Fibroblast of lung (primary cell): ENCODE results near the gene SEC14L2. TPM values are rescaled to one million over a fixed set of nuclear protein-coding genes. Genes with fewer than 3 reads are reported as not detected.

Experiments
- DNase-seq, 2 donors: peaks; one replicate each; pipeline versions ENCODE4 v3.0.0 to v3.0.0-alpha.2; 2010; ENCODE audit warnings: low read depth in 2 of 2
- H2AFZ ChIP-seq: 2 replicates; pipeline ENCODE4 v1.5.1; 2012; ENCODE audit warnings: low read length, control low read depth, inconsistent platforms
- H3K27ac ChIP-seq: 2 replicates; pipeline ENCODE4 v1.5.1; 2011; ENCODE audit warnings: low read length, control low read depth; ENCODE audit not compliant: insufficient read depth
- H3K27me3 ChIP-seq: 2 replicates; pipeline ENCODE4 v1.5.1; 2011; ENCODE audit warnings: mild to moderate bottlenecking, low read length; ENCODE audit not compliant: control insufficient read depth, insufficient read depth
- H3K36me3 ChIP-seq: 2 replicates; pipeline ENCODE4 v1.5.1; 2011; ENCODE audit warnings: low read length; ENCODE audit not compliant: control insufficient read depth, insufficient read depth
- H3K4me1 ChIP-seq: 2 replicates; pipeline ENCODE4 v1.5.1; 2011; ENCODE audit warnings: low read length; ENCODE audit not compliant: control insufficient read depth, insufficient read depth; ENCODE audit errors: extremely low read depth
- H3K4me2 ChIP-seq: 2 replicates; pipeline ENCODE4 v1.5.1; 2011; ENCODE audit warnings: low read length, control low read depth; ENCODE audit not compliant: insufficient read depth; ENCODE audit errors: extremely low read depth
- H3K4me3 ChIP-seq, 4 experiments: fragments of 200-600 bp in 1 of 4; sonication (generic) in 1 of 4; replicated peaks in 1 of 4; 2 replicates each; pipeline ENCODE4 v1.5.1; 2011 to 2016; ENCODE audit warnings: low read length in 4 of 4, low read depth in 3 of 4, mild to moderate bottlenecking in 3 of 4, control low read depth in 2 of 4, inconsistent platforms in 1 of 4, mixed read lengths in 1 of 4; ENCODE audit not compliant: insufficient read depth in 1 of 4; ENCODE audit errors: control extremely low read depth in 1 of 4
- H3K79me2 ChIP-seq: 2 replicates; pipeline ENCODE4 v1.5.1; 2012; ENCODE audit warnings: mild to moderate bottlenecking, low read length, inconsistent platforms; ENCODE audit not compliant: control insufficient read depth, insufficient read depth
- H3K9ac ChIP-seq: 2 replicates; pipeline ENCODE4 v1.5.1; 2011; ENCODE audit warnings: mild to moderate bottlenecking, low read length, control low read depth; ENCODE audit not compliant: insufficient read depth
- H3K9me3 ChIP-seq: 2 replicates; pipeline ENCODE4 v1.5.1; 2012; ENCODE audit warnings: low read depth, low read length; ENCODE audit not compliant: control insufficient read depth, insufficient read depth
- H4K20me1 ChIP-seq: 2 replicates; pipeline ENCODE4 v1.5.1; 2011; ENCODE audit warnings: low read length; ENCODE audit not compliant: control insufficient read depth, insufficient read depth; ENCODE audit errors: extremely low read depth
- EZH2 ChIP-seq: IDR thresholded peaks from 2 replicates; pipeline ENCODE4 v1.5.1; 2012; ENCODE audit warnings: low read length, control low read depth, mild to moderate bottlenecking; ENCODE audit errors: missing control alignments
- polyA plus RNA-seq, 2 donors: library from polyadenylated mRNA; depleted of rRNA in 1 of 2; stranded (reverse) in 1 of 2; unstranded in 1 of 2; fragments of >200 nt; gene quantifications; 2 replicates each; pipeline ENCODE4 v1.2.1, GENCODE V29; 2011 to 2012; ENCODE audit warnings: missing spikeins in 1 of 2
- total RNA-seq: library from RNA; depleted of rRNA; stranded (reverse); fragments of >200 nt; gene quantifications from 2 replicates; pipeline ENCODE4 v1.2.1, GENCODE V29; 2014
- TF ChIP-seq, protein P1 (sequence below), 2 donors: IDR thresholded peaks in 1 of 2; conservative IDR thresholded peaks in 1 of 2; 1 replicate in 1 of 2; 2 replicates in 1 of 2; pipeline ENCODE4 v1.5.1; 2011 to 2012; ENCODE audit warnings: low read length in 2 of 2, control low read depth in 1 of 2, inconsistent platforms in 1 of 2, low read depth in 1 of 2, mild to moderate bottlenecking in 1 of 2

SEC14L2 gene
- total and polyA plus RNA-seq, 2 donors (not counting 1 experiment from before 2014, with no cell fraction given) = 5.8 to 10.2 TPM

- Histone ChIP-seq H3K4me3 (no peak overlapping the region), H3K4me2 (no peak overlapping the region), H2AFZ (no peak overlapping the region), H3K4me1 (no peaks in the 10 kb centered on the region), H3K9ac (no peak overlapping the region), H3K27me3 (peaks cover 28% of the 10 kb centered on the region), H3K9me3 (no peaks in the 10 kb centered on the region), H4K20me1 (no peaks in the 10 kb centered on the region), H3K27ac (no peak overlapping the region), H3K36me3 (no peaks in the 10 kb centered on the region), H3K79me2 (no peaks in the 10 kb centered on the region)
- no peak for TF ChIP-seq EZH2
- TF ChIP-seq, protein P1, sequence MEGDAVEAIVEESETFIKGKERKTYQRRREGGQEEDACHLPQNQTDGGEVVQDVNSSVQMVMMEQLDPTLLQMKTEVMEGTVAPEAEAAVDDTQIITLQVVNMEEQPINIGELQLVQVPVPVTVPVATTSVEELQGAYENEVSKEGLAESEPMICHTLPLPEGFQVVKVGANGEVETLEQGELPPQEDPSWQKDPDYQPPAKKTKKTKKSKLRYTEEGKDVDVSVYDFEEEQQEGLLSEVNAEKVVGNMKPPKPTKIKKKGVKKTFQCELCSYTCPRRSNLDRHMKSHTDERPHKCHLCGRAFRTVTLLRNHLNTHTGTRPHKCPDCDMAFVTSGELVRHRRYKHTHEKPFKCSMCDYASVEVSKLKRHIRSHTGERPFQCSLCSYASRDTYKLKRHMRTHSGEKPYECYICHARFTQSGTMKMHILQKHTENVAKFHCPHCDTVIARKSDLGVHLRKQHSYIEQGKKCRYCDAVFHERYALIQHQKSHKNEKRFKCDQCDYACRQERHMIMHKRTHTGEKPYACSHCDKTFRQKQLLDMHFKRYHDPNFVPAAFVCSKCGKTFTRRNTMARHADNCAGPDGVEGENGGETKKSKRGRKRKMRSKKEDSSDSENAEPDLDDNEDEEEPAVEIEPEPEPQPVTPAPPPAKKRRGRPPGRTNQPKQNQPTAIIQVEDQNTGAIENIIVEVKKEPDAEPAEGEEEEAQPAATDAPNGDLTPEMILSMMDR (conservative IDR thresholded peaks at IDR 0.05 in 1 of 2, IDR thresholded peaks at IDR 0.05 in 1 of 2; ENCODE audit: low read depth in 1 of 2, low read length in 2 of 2) = no peak
- DNase-seq = no peak
Observed at GRCh38 chr22:30469165-30469564, 72.3 kb downstream of the SEC14L2 start.

GRCh38 chr22:30470655-30471054 lies 73.8 kb downstream of the SEC14L2 start:
- Histone ChIP-seq H3K27me3 (peaks cover 30% of the 10 kb centered on the region), H2AFZ (no peak overlapping the region), H3K9me3 (no peaks in the 10 kb centered on the region), H3K4me1 (no peaks in the 10 kb centered on the region), H3K4me2 (no peak overlapping the region), H4K20me1 (no peaks in the 10 kb centered on the region), H3K36me3 (no peaks in the 10 kb centered on the region), H3K4me3 (no peak overlapping the region), H3K79me2 (no peaks in the 10 kb centered on the region), H3K9ac (no peak overlapping the region), H3K27ac (no peak overlapping the region)
- no peak for DNase-seq
- no peak for TF ChIP-seq EZH2
- TF ChIP-seq, protein P1 (conservative IDR thresholded peaks at IDR 0.05 in 1 of 2, IDR thresholded peaks at IDR 0.05 in 1 of 2; ENCODE audit: low read depth in 1 of 2, low read length in 2 of 2) = no peak

GRCh38 chr22:30471616-30472318 lies 74.9 kb downstream of the SEC14L2 start, which contains the start of gene SEC14L3:
Gene SEC14L3, minus strand, starts transcription at chr22:30472017. Its CDS starts 59 bp downstream, at chr22:30471958.
- Histone ChIP-seq H2AFZ (no peak within 1 kb of the TSS), H3K36me3 (no peaks in the 10 kb centered on the region), H3K9me3 (no peaks in the 10 kb centered on the region), H3K4me2 (no peak within 1 kb of the TSS), H3K4me3 (no peak within 1 kb of the TSS), H3K79me2 (no peaks in the 10 kb centered on the region), H4K20me1 (no peaks in the 10 kb centered on the region), H3K27me3 (peaks cover 33% of the 10 kb centered on the region), H3K27ac (no peak within 1 kb of the TSS), H3K4me1 (no peaks in the 10 kb centered on the region), H3K9ac (no peak within 1 kb of the TSS)
- no peak for DNase-seq
- TF ChIP-seq EZH2 = no peak
- TF ChIP-seq, protein P1 (conservative IDR thresholded peaks at IDR 0.05 in 1 of 2, IDR thresholded peaks at IDR 0.05 in 1 of 2; ENCODE audit: low read depth in 1 of 2, low read length in 2 of 2) = no peak
